NCI-H524 (cell line): ENCODE measurements around the gene ELAC1.
"Not testable (repeated sequence)": the region's sequence is repeated elsewhere in the genome, so short reads cannot be mapped to it uniquely, and the experiment has no call there.

ENCODE experiments used
- DNase-seq, 2 experiments: peaks; one replicate each; lab custom pipeline; 2025; lab: John Stamatoyannopoulos, UW

The ELAC1 gene, protein sequence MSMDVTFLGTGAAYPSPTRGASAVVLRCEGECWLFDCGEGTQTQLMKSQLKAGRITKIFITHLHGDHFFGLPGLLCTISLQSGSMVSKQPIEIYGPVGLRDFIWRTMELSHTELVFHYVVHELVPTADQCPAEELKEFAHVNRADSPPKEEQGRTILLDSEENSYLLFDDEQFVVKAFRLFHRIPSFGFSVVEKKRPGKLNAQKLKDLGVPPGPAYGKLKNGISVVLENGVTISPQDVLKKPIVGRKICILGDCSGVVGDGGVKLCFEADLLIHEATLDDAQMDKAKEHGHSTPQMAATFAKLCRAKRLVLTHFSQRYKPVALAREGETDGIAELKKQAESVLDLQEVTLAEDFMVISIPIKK

DNA sequence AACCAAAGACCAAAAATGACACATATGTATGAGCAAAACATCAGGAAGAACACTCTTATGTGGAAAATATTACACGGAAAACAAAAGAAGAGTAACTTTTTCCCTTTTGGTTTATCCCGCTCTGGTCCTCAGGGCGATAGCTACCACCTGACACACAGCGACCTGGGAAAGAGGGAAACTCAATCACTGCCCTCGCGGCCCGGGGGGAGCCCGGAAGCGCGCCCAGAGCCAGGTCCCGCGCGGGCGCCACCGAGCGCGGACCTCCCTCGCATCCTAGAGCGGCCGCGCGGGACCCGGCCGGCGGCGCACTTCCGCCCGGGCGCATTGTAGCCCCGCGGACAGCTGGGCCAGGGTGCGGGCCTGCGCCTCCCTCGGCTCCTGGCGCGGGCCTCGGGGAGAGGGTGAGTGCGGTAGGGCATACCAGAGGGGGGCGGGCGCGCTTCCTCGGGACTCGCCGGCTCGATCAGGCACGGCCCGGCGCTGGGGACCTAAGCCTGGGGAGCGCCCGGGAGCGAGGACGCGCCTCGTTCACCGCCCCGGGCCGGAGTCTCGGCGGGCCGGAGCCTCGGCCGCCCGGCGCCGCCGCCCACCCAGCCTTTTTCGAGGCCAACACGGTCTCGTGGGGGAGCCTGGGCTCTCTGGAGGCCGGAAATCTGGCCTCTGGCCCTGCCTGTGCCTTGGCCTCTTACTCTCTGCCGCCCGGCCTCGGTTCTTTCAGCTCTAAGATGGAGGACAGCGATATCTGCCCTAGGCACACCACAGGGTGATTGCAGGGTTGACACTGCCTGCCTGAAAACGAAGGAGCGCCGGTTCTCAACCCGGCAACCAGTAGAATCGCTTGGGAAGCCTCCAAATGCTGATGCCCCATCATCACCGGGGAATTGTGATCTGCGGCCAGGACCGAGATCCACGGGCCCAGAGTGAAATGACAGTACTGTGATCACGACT is at the start of gene ELAC1:
Gene ELAC1 (plus strand): TSS at position 327 of the 948 bp plus-strand sequence. CDS start 6,365 bp downstream, outside the sequence.
- DNase-seq, result peak; percentile 66 to 83

DNA sequence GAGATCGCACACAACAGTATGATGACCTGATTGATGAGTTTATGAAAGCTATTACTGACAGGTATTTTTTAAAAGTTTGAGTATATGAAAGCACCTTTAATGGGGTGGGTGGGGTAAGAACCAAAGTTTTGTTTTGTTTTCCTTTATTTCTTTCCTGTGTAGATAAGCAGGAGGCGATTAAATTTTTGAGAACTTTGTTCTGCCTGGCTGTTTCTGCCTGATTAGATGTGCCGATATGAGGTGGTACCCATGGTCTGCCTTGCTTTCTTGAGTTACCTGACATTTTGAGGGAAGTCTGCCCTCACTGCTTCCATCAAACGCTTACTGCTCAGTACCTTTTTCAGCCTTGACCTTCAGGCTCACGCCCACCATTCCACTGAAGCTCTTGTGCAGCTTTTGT is 49.7 kb upstream of the ELAC1 start:
- no peak for DNase-seq

DNA sequence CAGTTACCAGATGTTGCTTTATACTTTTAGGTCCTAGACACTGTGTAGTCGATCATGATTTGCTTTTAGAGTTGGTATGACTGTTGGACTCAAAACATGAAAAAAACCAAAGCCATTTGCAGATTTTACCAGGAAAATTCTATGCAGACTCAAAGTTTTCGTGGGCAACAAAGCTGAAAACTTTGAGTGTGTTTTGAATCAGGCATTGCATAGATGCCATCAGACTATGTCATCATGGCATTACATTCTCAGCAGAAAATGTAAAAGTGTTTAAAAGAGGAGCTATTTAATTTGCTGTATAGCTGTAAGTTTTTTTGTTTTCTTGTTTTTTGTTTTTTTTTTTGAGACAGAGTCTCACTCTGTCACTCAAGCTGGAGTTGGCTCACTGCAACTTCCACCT is 43.5 kb upstream of the ELAC1 start:
- no peak for DNase-seq

DNA sequence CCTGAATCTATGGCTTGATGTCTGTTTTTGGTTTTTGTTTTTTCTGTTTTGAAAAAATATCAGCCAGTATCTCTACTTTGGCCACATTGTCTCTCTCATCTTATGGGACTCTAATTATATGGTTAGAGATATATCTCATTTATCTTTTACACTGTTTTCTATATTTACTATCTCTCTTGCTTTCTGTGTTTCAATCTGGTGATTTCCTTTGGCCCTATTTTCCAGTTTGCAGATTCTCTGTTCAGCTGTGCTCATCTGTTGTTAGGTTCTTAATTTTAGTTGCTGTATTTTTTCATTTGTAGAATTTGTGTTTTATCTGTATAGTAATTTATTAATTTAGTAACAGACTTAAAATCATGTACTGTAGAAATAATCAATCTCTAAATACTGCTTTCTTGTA is 41.3 kb upstream of the ELAC1 start:
- DNase-seq, result no peak

DNA sequence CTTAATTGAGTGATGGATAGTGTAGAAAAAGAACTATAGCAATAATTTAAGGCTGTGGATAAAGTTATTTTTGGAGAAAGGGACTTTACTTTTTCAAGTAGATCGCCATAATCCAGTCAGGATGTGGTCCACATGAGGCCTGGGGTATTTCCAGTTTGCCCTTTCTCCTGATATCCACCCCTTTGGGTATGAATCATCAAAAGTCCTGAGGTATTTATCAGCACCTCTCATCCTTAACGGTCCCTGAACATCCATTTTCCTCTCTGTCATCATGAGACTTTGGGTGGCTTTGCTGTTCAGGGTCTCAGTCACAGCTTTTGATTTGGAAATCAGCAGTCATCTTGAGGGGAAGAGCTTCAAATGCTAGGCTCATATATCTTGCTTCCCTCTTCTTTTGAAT is 39.3 kb upstream of the ELAC1 start:
- no peak for DNase-seq

DNA sequence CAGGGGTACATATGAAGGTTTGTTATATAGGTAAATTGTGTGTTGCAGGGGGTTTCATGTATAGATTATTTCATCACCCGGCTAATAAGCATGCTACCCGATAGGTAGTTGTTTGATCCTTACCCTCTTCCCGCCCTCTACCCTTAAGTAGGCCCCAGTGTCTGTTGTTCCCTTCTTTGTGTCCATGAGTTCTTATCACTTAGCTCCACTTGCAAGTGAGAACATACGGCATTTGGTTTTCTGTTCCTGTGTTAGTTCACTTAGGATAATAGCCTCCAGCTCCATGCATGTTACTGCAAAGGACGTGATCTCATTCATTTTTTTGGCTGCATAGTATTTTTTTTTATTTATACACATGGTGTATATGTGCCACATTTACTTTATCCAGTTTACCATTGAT is 34.2 kb upstream of the ELAC1 start:
- no peak for DNase-seq

DNA sequence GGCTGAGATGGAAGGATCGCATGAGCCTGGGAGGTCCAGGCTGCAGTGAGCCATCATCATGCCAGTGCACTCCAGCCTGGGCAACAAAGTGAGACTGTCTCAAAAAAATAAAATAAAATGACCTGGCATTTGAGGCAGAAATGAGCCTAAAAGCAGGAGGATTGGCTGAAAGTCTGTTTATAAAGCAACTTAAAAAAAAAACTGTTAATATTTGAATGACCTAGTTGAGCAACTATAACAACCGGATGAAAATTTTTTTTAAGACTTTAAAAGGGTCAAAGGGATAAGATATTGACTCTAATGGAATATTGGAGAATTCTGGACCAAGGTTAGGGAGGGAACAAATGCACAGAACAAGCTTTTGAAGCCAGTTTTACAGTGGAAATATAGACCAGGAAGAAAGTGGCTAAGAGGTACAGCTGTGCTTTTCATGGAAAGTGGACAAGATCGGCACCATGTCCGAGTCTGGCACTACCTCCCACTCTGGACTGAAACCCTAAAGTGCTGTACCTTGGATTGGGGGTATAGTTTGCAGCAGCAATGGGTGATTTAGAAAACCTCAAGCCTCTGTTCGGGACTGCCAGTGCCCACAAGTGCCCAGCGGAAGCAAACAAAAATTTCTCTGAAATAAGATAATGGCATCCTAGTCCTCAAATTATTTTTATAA is 33.2 kb upstream of the ELAC1 start:
- DNase-seq, result no peak

DNA sequence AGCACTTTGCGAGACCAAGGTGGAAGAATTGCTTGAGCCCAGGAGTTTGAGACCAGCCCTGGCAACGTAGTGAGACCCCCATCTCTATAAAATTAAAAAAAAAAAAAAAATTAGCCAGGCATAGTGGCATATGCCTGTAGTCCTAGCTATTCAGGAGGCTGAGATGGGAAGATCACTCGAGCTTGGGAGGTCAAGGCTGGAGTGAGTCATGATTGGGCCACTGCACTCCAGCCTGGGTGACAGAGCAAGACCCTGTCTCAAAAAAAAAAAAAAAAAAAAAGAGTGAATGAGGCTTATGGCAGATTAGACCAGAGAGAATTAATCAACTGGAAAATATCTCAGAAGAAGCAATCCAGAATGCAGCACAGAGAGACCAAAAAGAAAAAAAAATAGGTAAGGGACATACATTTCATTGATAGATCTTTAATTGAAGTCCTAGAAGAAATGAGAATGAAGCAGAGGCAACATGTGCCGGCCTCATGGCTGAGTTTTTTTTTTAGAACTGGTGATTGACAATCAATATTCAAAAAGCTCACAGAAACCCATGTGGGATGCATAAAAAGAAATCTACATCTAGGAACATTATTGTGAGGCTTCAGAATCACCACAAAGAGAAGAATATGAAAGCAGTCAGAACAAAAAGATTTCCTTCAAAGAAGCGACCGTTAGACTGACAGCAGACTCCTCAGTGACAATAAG is 32.2 kb upstream of the ELAC1 start:
- no peak for DNase-seq

DNA sequence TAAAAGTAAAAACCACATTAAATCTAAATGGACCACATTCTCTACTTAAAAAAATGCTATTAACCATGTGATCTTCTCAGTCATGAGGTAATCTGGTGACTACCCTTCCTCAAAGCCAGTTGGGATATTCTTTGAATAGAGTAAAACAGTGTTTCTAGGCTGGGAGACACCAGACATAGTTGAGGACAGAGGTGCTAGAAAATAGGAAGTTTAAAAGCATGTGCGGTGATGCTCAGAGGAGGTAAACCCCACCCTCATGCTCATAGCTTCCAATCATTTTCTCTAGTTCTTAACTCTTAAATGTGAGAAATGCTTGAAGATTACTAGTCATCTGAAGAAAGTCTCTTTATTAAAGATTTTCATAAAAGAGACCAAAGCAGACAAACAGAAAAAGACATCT is 30.7 kb upstream of the ELAC1 start:
- no peak for DNase-seq

DNA sequence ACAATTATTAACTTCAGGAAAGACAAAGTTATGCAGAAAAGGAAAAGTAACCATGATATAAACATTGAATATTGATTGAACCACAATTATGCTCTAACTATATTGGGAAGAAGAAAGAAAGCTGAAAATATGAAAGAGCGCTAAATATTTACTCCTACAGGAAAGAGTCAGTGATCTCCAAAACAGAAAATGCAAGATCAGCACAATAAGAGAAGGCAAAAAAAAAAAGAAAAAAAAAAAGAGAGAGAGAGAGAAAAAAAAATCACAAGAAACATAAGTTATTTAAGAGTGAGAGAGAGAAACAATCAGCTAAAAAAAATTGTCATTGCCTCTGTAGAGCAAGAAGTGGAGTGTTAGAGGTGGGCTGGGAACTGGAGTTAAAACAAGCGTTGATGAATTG is 28.9 kb upstream of the ELAC1 start:
- no peak for DNase-seq

DNA sequence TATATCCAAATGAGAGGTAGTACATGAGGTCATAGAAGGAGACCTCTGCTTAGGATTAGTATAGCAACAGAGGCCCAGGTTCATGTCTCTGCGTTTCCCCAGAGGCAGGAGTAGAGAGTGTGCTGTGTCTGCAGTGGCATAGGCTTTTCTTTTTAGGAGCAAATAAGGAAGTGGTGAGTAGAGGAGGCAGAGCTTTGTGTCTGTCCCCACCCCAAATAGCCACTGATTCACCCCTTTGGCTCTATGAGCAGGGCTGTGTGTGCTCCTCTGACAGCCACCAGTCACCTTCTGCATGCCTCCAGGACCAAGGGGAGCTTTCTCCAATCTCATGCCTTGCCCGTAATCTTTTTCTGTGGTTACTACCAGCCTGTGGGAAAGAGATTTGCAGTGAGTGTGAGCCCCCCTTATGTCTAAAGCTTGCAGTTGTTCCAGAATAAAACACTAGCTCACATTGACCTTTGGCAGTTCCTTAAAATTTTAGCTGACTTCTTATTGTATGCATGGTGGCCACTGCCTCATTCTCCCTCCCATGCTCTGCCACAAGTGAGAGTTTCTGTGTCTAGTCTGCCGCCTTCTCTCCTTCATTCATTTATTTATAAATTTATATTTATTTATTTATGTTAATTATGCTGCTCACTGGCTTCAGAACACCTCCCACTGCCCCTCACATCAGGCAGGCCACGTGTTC is 23.5 kb upstream of the ELAC1 start:
- no peak for DNase-seq

DNA sequence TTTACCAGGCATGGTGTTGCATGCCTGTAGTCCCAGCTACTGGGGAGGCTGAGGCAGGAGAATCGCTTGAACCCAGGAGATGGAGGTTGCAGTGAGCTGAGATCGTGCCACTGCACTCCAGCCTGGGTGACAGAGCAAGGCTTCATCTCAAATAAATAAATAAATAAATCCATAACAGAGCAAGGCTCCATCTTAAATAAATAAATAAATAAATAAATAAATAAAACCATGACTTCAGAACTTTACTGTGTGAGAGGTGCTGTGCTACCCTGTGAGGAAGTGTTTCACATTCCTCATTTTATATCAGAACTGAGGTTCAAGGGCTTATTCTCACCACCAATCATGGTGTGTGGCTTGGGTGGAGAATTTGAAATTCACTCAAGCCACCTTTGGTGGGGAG is 21.9 kb upstream of the ELAC1 start:
- DNase-seq, result not testable (repeated sequence)

DNA sequence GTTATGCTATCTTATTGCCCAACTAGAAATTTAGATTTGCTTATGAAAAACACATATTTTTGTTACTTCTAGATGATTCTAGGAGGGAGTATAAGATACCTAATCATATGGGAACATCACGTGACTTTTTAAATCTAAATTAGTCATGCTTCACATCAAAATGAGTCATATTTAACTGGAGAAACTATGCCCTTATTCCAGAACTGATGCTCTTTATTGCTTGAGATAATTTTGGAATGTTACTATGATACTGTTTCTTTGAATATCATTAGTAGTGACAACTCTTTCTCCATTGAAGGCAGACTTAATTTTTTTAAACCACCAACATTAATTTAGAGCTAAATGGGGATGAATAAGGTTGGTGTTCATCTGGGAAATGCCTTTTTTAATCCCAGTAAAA is 19.9 kb upstream of the ELAC1 start:
- DNase-seq, result no peak

DNA sequence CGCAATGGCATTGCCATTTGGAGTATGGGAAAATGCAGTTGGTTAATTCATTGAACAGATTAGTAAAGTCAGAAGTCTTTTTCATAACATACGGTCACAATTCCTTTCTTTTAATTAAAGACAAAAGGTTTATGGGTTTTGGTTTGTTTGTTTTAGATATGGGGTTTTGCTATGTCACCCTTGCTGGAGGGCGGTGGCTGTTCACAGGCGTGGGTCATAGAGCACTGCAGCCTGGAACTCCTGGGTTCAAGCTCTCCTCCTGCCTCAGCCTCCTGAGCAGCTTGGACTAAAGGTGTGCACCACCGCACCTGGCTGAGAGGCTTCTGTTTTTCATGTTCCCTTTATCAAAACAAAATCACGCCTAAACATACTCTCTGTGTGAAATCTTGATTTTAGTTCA is 18.7 kb upstream of the ELAC1 start:
- DNase-seq, result no peak

DNA sequence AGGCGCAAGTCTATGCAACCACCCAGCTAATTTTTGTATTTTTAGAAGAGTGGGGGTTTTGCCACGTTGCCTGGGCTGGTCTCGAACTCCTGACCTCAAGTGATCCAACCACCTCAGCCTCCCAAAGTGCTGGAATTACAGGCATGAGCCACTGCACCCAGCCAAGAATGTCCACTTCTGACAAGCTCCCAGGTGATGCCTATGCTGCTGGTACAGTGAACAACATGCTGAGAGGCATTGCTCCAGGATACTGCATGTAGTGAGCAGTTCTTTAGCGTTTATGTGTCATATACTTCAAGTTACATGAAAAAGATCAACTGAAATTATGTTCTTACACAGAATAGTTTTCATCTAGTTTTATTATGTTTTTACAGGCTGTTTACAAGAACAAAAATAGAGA is 17.2 kb upstream of the ELAC1 start:
- DNase-seq, result no peak

DNA sequence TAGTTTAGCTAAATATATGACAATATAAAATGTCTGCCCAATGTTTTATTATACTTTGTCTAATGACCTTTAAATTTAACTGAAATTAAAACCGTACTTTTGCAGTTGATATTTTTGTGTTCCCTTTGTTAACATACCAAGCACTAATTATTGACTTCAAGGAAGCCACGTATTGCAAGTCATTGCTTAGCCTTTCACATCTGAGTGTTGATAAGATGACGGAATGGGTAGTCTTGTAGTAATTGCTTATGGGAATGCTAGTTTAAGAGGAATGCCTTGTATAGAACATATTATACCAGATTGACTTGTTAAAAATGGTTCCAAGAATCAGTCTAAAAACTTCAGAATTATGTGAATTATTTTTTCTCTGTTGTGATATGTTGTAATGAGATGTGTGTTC is 14.0 kb upstream of the ELAC1 start:
- DNase-seq, result no peak

DNA sequence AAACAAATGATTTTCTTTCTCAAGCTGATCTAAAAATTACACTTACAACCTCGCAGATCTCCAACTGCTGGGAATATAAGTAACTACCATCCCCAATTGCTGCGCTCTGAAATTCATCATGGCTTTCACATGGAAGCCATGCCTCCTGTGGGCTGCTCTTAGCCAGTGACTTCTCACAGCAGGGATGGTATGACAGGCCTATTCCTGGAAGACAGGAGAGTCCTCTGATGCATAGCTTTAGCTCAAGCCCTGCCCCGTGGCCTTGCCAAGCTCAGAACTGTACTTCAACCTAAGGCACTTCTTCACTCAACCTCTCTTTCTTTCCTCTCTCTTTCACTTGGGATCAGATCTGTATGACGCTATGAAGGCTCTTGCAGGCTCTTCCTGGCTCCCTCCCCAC is 12.6 kb upstream of the ELAC1 start:
- no peak for DNase-seq

DNA sequence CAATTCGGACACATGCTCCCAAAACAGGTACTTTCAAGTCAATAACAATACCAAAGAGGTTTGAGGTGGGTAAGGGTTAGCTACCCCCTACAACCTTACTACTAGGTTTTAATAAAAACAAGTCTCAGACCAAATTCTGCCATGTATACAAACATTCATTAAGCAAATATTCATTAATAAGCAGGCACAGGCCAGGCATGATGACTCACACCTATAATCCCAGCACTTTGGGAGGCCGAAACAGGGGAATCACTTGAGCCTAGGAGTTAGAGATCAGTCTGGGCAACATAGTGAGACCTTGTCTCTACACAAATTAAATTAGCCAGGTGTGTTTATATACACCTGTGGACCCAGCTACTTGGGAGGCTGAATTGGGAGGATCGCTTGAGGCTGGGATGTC is 11.7 kb upstream of the ELAC1 start:
- DNase-seq, result no peak

DNA sequence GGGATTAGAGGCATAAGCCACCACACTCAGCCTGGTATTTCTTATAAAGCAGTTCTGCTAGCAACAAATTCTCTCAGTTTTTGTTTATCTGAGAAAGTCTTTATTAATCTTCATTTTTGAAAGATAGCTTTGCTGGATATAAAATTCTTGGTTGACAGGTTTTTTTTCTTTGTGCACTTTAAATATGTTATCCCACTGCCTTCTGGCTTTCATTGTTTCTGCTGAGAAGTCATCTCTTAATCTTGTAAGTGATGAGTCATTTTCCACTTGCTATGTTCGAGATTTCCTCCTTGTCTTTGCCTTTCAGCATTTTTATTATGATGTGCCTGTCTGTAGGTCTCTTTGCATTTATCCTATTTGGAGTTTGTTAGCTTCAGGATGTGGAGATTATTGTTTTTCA is 5.9 kb upstream of the ELAC1 start:
- no peak for DNase-seq

DNA sequence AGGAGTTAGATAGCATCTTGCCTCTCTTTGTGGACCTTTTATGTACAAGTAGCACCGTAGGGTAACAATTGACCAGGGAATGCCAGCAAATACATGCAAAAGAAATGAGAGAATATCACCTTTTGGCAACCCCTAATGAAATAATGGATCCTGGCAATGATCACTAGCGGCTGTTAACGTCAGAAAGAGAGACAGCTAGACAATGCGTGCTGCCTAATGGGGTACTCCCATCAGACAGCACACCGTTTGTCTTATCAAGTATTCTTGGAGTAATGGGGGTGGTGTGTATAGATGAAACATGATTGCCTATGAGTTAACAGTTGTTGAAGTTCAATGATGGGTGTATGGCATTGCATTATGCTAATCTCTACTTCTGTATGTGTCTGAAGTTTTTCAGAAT is 1.6 kb downstream of the ELAC1 start:
- DNase-seq, result no peak

DNA sequence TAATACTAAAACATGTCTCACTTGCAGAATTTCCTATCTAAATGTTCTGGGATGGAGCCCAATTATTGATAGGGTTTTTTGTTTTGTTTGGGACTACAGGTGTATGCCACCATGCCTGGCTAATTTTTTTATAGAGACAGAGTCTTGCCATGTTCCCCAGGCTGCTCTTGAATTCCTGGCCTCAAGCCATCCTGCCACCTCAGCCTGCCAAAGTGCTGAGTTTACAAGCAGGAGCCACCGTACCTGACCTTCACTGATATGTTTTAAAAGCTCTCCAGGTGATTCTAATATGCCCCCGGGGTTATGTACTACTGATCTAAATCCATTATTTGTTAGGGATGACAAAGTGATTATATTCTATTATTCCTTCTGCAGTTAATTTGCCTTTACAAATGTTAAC is 2.2 kb downstream of the ELAC1 start:
- no peak for DNase-seq
